ENCODE measurements around the gene SMPDL3B.
A peak's percentile ranks its signal among the peaks of the same experiment; 100 is the strongest.

The SMPDL3B gene, protein sequence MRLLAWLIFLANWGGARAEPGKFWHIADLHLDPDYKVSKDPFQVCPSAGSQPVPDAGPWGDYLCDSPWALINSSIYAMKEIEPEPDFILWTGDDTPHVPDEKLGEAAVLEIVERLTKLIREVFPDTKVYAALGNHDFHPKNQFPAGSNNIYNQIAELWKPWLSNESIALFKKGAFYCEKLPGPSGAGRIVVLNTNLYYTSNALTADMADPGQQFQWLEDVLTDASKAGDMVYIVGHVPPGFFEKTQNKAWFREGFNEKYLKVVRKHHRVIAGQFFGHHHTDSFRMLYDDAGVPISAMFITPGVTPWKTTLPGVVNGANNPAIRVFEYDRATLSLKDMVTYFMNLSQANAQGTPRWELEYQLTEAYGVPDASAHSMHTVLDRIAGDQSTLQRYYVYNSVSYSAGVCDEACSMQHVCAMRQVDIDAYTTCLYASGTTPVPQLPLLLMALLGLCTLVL

DNA sequence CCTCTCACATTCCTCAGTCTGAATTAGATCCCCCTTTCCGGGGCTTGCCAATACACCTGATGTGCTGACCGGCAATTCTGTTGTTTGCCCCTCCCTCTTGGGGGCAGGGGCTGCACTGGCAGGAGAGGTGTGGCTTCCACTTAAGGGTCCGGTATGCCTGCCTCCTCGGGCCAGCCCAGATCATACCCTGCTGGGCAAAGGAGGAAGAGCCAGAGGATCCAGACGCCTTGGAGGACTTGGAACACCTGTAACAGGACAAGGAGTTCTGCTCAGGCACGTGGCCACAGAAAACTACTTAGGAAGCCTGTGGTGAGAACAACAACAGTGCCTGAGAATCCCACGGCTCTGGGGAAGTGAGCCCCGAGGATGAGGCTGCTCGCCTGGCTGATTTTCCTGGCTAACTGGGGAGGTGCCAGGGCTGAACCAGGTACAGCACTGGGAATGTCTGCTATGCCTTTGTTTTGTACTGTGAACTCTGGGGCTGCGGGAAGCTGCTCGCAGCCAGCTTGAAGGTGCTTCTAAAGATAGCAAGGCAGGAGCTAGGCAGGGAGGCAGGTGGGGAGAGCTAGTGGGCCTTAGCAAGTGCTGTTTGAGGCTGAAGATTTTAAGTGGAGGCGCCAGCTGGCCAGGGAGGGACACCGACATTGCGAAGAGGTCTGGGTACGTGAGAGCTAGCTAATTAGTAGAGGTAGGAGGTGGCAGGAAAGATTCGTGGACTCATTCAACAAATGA is at the start of gene SMPDL3B:
SMPDL3B (plus strand) TSS at position 183 of the 732 bp plus-strand sequence; CDS start at position 367, 184 bp downstream.
- no peak for DNase-seq (ENCODE audit: low spot score)

DNA sequence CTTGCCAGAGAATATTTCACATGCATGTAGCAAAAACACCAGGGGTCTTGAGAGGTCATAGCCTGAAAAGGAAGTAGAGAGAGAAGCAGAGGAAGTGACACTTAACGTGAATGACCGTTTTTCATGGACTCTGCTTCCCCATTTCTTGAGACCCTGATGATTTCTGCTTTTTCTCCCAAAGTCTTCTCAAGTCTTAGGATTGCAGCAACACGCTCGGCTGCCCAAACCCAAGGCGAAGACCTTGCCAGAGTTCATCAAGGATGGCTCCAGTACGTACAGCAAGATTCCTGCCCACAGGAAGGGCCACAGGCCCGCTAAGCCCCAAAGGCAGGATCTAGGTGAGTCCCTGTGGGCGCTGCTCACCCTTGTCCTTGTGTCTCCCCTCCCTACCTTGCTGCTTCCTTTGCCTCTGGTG is 49.7 kb upstream of the SMPDL3B start:
- no peak for DNase-seq (ENCODE audit: low spot score)

DNA sequence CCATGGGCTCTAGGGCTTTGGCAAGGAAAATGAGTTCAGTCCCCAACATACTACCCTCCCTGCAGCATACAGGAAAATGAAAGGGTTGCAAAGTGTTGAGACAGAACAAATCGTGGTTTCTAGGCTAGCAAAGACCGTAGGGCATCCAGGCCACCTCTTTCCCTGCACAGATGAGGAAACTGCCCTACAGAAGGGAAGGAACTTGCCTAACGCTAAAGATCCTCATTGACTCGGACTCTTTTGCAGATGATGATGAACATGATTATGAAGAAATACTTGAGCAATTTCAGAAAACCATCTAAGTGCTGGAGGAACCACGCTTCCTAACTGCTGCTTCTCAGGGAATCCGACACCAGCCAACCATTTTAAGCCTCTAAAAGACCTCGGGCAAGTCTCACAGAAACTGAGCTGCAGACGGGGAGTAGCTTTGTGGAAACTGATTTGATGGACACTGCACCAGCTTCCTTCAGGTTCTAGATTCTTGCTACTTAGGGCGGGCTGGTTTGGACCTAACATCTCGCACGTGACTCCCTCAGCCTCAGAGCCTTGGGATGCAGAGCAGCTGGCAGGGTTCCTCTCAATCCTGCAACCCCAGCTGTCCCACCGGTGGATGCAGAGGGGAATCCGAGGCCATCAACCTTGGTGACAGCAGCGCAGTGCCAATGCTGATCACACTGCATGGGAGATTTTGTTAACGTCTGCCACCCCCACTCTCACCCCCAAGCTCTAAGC is 49.0 kb upstream of the SMPDL3B start:
- no peak for DNase-seq (ENCODE audit: low spot score)

DNA sequence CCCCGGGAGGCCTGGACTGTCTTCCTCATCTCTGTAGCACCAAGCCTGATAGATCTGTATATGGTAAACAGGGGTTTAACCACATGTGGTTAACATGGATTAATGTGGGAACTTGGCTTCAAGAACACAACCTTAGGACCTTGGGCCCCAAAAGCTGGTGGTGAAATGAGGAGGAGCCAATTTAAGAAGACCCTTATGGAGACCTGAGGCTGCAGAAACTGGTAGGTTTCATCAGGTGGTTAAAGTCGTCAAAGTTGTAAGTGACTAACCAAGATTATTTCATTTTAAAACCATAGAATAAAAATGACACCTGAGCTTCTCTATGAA is 48.5 kb upstream of the SMPDL3B start:
- DNase-seq (ENCODE audit: low spot score), result no peak

DNA sequence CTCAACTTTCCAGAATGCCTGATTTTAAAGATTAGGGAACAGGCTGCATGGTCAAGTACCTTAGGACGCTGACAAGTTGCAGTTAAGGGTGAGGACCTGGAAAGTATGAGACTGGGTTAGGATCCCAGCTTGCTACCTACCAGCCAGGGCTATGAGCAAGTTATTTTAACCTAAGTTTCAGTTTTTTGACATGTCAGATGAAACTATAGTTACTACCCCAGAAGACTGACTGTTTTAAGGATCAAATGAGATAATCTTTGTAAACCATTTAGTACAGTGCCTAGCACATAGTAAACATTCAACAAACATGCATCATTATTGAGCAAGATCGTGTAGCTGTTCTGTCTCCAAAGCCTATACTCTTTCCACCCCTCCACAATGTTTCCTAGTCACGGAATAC is 48.1 kb upstream of the SMPDL3B start:
- DNase-seq (ENCODE audit: low spot score), result no peak

DNA sequence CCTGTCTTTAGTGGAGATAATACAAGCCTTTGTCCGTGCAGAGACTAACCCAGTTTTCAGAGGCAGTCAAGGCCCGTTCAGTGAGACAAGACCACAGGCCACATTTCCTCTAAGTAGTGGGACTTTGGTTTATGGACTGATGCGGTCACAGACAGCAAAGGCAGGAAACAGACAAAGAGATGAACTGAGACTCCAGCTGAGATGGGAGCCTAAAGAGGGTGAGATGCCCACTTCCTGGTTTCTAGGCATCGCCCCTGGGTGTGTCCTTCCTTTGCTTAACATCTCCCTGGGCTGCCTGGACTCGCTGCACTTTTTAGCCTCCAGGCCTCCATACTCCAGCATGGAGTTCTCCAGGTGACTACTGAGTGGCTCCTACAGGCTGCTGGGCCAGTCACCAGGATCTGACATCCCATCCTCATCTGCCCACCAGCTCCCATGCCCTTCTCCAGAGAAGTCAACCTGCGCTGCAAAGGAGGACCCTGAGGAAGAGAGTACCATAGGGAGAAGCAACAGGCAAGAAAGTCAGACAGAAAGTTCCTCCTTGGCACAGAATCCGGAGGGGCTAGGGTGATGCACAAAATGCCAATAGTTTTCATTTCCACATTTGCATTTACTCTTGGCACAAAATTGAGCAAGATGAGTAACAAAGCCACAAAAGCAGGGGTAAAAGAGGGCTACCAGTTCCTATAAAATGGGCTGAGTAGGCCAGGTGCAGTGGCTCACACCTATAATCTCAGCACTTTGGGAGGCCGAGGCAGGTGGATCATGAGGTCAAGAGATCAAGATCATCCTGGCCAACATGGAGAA is 47.4 kb upstream of the SMPDL3B start:
- no peak for DNase-seq (ENCODE audit: low spot score)

DNA sequence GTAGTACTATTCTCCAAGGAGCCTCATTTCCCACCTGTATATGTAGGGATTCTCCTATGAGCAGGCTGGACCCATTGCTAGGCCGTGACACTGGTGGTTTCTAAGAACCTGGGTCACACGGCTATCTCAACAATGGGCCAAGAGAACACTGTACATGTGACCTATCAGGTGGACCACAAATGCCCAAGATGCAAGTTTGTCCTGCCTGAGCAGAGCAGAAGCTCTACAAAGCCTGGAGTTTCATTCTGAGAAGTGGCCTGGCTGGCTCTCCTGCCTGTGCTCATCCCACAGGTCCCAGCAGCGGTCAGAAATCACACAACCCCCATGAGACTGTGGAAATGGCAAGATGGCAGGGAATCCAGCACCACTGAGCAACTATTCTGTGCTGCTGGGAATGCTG is 45.3 kb upstream of the SMPDL3B start:
- DNase-seq (ENCODE audit: low spot score), result no peak

DNA sequence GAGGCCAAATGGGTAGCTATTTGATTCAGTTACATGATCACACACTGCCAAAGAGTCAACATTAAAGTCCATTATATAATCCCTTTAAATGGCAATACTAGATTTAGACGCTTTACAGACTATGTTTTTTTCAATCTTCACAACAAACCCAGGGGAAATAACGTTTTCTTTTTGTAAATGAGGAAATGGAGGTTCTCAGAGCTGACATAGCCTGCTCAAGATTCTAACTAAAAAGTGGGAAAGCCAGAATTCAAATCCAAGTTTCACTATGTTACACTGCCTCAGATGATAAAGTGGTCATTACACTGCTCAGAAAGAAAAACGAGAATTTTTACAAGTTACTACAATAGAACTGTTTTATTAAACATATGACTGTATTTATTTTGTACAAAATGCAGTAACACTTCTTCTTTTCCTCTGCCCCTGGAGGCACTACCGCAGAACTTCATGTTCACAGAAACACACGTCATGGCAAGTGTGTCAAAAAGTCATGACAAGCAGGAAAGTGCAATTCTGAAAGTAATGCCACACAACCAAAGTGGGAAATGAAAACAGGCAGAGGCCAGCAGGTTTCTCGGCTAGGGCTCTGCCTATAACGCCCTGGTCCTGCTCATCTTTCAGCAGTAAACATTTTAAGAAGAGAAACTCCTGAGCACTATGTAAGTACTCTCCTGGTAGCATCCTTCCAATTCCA is 43.5 kb upstream of the SMPDL3B start:
- DNase-seq (ENCODE audit: low spot score), result no peak

DNA sequence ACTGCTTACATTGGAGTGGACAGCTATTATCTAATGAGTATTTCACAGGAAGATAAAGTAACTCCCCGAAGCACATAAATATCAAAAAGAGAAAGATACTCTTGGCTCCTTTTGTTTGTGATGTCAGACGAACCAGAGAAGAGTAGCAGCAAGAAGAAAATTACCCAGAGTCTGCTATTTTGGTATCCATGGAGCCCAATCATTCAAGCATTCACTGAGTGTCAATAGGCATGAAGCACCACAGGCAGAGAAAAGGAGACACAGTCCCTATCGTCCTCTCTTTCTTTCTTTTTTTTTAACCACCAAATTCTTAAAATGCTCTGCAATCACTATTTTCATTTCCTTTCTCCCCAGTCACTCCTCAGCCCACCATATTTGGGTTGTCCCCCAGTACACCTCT is 40.3 kb upstream of the SMPDL3B start:
- DNase-seq (ENCODE audit: low spot score), result no peak

DNA sequence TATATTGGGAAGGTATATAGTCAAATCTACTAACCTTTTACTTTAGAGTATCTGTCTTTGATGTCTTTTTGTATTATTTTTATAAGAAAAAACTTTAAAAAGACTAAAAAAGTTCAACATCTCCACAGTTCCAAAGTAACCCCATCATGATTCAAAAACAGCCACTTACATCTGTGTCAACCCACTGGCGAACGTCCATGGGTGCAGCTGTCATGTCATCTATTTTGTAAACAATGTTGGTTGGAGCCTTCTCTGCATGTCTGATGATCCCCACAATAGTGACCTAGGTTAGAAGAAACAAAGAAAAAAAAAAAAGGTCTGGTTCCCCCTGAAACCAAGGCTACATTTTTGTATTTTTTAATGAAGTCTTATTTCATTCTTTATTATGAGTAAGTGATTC is 28.0 kb upstream of the SMPDL3B start:
- DNase-seq (ENCODE audit: low spot score), result no peak

DNA sequence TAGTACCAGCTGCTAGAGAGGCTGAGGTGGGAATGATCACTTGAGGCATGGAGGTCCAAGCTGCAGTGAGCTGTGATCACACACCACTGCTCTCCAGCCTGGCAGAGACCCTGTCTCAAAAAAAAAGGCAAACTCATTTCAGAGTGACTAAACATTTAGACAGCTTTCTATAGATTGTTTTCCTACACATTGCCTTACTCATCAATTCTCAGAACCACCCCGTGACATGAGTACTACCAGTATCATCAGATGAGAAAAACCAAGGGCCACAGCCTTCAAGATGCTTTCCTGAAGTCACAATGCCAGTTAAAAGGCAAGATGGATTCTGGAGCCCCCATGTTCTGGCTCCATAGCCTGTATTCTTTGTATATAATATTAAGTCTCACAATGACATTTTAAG is 22.4 kb upstream of the SMPDL3B start:
- no peak for DNase-seq (ENCODE audit: low spot score)

DNA sequence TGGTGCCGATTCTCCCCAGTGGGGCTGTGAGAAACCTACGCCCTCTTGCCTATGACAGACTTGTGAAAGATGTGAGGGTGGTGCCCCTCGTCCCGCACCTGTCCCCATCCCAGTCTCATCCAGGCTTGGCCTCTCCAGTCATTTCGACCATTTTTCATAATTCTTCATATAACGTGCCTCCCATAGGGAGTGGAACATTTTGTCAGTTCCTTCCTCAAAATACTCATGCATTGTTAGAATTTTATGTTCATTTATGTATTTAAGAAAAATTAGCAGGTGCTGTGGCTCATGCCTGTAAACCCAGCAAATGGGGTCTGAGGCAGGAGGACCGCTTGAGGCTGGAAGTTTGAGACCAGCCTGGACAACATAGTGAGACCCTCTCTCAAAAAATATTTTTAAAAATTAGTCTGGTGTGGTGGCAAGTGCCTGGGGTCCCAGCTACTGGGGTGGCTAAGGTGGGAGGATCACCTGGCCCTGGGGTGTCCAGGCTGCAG is 19.7 kb upstream of the SMPDL3B start:
- DNase-seq (ENCODE audit: low spot score), result no peak

DNA sequence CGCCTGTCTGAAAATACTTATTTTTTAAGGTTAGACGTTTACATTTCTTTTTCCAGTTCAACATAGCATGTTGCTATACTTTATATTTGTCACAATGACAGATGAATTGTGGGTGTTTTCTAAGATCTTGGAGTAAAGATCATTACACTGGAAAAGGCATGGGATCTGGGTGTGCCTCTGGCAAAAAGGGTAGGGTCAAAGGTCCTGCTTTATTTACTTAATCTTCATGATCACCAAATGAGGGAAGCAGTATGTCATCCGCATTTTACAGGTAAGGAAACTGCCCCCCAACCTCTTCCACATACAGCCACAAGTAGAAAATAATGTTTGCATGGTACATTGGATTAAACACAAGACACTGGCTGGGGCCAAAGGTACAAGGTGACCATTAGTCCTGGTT is 12.5 kb upstream of the SMPDL3B start:
- no peak for DNase-seq (ENCODE audit: low spot score)

DNA sequence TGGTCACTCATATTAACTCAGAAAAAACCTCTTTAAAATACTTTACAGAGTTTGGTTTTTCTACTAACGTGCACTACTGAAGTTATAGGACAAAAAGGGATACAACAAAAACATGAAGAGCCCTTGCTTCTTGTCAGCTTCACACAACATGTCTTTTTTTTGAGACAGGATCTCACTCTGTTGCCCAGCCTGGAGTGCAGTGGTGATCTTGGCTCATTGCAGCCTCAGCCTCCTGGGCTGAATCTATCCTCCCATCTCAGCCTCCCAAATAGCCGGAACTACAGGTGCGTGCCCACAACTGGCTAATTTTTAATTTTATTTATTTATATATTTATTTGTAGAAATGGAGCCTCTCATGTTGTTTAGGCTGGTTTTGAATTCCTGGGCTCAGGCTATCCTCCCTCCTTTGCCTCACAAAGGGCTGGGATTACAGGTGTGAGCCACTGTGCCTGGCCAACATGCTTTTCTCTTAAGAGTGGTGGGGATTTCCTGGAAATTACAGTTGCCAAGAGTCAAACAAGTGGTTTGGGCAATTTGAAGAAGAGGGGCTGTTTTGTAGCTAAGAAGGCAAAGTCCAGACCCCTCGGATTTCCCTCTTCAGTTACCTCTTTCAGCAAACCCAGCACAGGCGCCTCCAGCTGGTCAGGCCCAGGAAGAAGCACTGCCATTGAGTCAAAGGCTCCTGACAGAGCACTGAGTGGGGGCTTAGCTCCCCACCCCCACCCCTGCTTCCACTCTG is 6.4 kb upstream of the SMPDL3B start:
- no peak for DNase-seq (ENCODE audit: low spot score)

DNA sequence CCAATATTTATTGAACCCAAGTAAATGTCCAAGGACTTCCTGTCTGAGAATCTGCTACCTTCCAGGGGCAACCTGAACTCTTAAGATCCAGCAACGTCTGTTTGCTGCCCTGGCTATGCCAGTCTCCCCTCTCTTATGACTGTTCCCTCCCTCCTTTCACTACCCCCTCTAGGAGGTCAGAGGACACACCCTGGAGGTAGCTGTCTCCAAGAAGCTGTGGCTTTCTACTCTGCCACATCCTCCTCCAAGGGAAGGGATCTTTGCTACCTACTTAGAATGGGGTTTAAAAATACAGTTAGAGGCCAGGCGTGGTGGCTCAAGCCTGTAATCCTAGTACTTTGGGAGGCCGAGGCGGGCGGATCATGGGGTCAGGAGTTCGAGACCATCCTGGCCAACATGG is 3.6 kb upstream of the SMPDL3B start:
- no peak for DNase-seq (ENCODE audit: low spot score)

DNA sequence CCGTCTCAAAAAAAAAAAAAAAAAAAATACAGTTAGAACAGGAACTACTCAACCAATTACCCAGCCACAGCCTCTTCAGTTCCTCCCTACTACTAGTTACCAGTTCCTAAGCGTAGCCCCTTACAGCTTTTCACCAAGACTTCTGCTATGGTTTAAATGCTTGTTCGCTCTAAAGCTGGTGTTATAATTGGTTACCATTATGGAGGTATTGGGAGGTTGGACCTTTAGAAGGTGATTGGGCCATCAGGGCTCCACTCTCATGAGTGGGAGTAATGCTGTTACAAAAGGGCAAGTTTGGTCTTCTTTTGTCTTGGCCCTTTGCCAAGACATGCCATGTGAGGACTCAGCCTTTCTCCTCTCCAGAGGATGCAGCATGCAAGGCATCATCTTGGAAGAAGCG is 3.0 kb upstream of the SMPDL3B start:
- DNase-seq (ENCODE audit: low spot score), result no peak

DNA sequence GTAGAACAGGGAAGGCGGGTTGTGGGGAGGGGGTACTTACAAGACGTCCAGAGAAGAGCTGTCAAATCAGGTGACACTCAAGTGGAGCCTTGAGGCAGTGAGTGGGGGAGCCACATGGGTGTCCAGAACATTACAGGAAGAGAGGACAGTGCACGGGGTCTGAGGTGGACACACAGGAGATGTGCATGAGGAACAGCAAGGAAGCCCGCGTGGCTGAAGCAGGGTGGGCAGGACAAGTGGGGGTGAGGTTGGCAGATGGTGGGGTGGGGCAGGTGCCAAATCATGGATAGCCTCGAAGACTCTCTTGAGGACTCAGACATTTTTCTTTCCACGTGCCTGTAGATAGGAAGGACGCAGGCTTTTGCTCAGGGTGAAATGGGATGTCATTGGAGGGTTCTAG is 921 bp downstream of the SMPDL3B start:
- no peak for DNase-seq (ENCODE audit: low spot score)

DNA sequence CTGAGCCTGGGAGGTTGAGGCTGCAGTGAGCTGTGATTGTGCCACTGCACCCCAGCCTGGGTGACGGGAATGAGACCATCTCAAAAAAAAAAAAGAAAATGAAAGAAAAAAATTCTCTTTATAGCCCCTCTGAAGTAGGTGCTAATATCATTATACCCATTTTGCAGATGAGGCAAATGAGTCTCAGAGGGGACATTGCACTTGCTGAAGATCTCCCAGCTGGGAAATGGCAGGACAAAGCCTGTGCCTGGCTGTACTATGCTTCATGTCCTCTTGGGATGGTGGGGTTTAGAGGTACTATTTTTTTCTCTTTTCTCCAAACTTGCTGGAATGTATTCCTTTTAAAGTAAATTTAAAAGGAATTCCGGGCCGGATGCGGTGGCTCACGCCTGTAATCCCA is 1.6 kb downstream of the SMPDL3B start:
- no peak for DNase-seq (ENCODE audit: low spot score)

DNA sequence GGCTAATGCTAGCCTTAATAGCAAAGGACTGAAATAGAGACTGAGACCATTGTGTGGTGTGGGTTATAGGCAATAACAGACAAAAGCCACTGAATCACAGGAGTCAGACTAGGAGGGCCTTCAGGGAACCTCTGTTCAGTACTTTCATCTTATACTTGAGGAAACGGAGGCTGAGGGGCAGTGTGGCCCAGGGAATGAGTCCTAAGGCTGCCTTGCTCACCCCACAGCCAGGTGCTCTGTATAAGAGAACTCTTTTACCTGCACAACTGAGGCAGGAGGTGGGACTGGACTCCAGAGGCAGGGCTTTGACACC is 2.7 kb downstream of the SMPDL3B start:
- DNase-seq (ENCODE audit: low spot score), result no peak

DNA sequence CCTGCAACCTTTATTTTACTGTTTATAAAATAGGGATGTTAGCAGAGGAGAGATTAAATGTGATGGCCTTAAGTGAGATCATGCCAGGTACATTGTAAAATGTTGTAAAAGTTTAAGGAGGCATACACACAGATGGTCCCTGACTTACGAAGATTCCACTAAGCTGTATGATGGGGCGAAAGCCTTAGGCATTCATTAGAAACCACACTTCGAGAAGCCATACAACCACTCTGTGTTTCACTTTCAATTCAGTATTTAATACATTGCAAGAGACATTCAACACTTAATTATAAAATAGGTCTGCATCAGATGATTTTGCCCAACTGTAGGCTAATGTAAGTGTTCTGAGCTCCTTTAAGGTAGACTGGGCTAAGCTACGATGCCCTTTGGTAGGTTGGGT is 3.7 kb downstream of the SMPDL3B start:
- no peak for DNase-seq (ENCODE audit: low spot score)

DNA sequence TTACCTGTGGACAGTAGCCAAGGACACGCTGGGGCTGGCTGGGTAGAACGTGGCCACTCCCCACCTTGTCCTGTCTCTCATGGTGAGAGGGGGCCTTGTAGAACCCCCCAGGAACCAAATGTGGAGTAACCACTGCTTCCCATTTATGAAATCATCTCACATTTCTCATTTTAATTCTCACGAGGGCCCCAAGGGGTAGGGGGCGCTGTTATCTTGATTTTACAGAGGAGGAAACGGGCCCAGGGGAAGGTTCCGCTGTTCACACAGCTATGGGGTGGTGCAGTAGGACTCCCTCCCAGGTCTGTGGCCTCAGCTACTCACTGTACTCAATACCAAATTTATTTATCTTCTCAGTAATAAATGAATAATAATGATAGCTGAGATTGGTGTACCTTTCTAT is 5.5 kb downstream of the SMPDL3B start:
- DNase-seq (ENCODE audit: low spot score), result peak; percentile 38

All from hepatic stellate cell (primary cell).